Adipose tissue (tissue), 3 donors: ENCODE data around the gene MTHFS. TPM values are rescaled to one million over a fixed set of nuclear protein-coding genes. Genes with fewer than 3 reads are reported as not detected.
A peak's percentile ranks its signal among the peaks of the same experiment; 100 is the strongest.
"Not testable (repeated sequence)": the region's sequence is repeated elsewhere in the genome, so short reads cannot be mapped to it uniquely, and the experiment has no call there.

Experiments
- H3K27ac ChIP-seq: one replicate; pipeline ENCODE4 v1.5.1; 2013; ENCODE audit warnings: low read depth, low read length
- WGBS, 3 donors: extraction: QIAGEN DNeasy Blood & Tissue Kit; methylation state at CpG; one replicate each; pipeline ENCODE4 v1.1.7; 2013; 5-methylcytosine and 5-hydroxymethylcytosine counted together
- polyA plus RNA-seq, 3 donors: library from polyadenylated mRNA; stranded (reverse); fragments of 200-250 nt; gene quantifications; one replicate each; pipeline ENCODE4 v1.2.3, GENCODE V29; 2013
- donor health status: healthy with polysubstance abuse.
- donor health status: Bipolar disorder and iron deficiency.
- donor health status: healthy.

Gene MTHFS
- 10 to 100 TPM; 60.4 to 94.7 (median 86.8) TPM for polyA plus RNA-seq

GRCh38 chr15:79896634-79897379 lies at the start of gene MTHFS:
Gene MTHFS (minus strand): TSS chr15:79897014. CDS start chr15:79896988, 26 bp downstream.
- peak within 1 kb of the TSS; percentile 98 for H3K27ac ChIP-seq
- 0 to 1% (median 1%) methylated on average over 74 to 90 of the region's 90 CpGs for WGBS, 3 donors

- WGBS, 3 donors, result 76 to 85% (median 81%) methylated on average over 7 of the region's 7 CpGs
- H3K27ac ChIP-seq, result no peak overlapping the region
Observed at GRCh38 chr15:79944622-79945021, 47.8 kb upstream of the MTHFS start.

GRCh38 chr15:79943820-79944219 lies 47.0 kb upstream of the MTHFS start:
- WGBS, 3 donors, result 39 to 73% (median 50%) methylated on average over 1 of the region's 1 CpG

GRCh38 chr15:79942741-79943481 lies 46.1 kb upstream of the MTHFS start:
- WGBS, 3 donors, result 83 to 92% (median 91%) methylated on average over 7 of the region's 7 CpGs
- no peak overlapping the region for H3K27ac ChIP-seq

More at GRCh38 chr15:79943820-79944219, 47.0 kb upstream of the MTHFS start:
- no peak overlapping the region for H3K27ac ChIP-seq

GRCh38 chr15:79939399-79939798 lies 42.6 kb upstream of the MTHFS start:
- 87 to 93% (median 89%) methylated on average over 4 of the region's 4 CpGs for WGBS, 3 donors
- H3K27ac ChIP-seq, result no peak overlapping the region

GRCh38 chr15:79938143-79938542 lies 41.3 kb upstream of the MTHFS start:
- WGBS, 3 donors, result 43 to 92% (median 56%) methylated on average over 1 of the region's 1 CpG
- no peak overlapping the region for H3K27ac ChIP-seq

- 45 to 51% (median 49%) methylated on average over 7 of the region's 7 CpGs for WGBS, 3 donors
- not testable (repeated sequence) for H3K27ac ChIP-seq
Observed at GRCh38 chr15:79935556-79936201, 38.9 kb upstream of the MTHFS start.

GRCh38 chr15:79933231-79933630 lies 36.4 kb upstream of the MTHFS start:
- no peak overlapping the region for H3K27ac ChIP-seq
- WGBS, 3 donors, result 56 to 63% (median 62%) methylated on average over 3 of the region's 3 CpGs

- 52 to 74% (median 58%) methylated on average over 5 of the region's 5 CpGs for WGBS, 3 donors
- no peak overlapping the region for H3K27ac ChIP-seq
Observed at GRCh38 chr15:79932447-79932846, 35.6 kb upstream of the MTHFS start.

- WGBS, 3 donors, result 78 to 84% (median 79%) methylated on average over 5 of the region's 5 CpGs
- H3K27ac ChIP-seq, result no peak overlapping the region
Observed at GRCh38 chr15:79930516-79930915, 33.7 kb upstream of the MTHFS start.

GRCh38 chr15:79929412-79929811 lies 32.6 kb upstream of the MTHFS start:
- 78 to 79% (median 78%) methylated on average over 2 of the region's 2 CpGs for WGBS, 3 donors
- H3K27ac ChIP-seq, result no peak overlapping the region

- WGBS, 3 donors, result 97 to 98% (median 98%) methylated on average over 30 to 36 of the region's 36 CpGs
Observed at GRCh38 chr15:79926116-79926515, 29.3 kb upstream of the MTHFS start.

GRCh38 chr15:79924379-79924778 lies 27.6 kb upstream of the MTHFS start:
- H3K27ac ChIP-seq, result no peak overlapping the region
- 86 to 94% (median 91%) methylated on average over 24 of the region's 24 CpGs for WGBS, 3 donors

More at GRCh38 chr15:79926116-79926515, 29.3 kb upstream of the MTHFS start:
- not testable (repeated sequence) for H3K27ac ChIP-seq

GRCh38 chr15:79923515-79924169 lies 26.8 kb upstream of the MTHFS start:
- H3K27ac ChIP-seq, result peak overlapping the region; percentile 88
- 0% methylated on average over 67 to 68 of the region's 68 CpGs for WGBS, 3 donors

GRCh38 chr15:79923079-79923514 lies 26.3 kb upstream of the MTHFS start:
- 0 to 1% (median 0%) methylated on average over 37 to 51 of the region's 51 CpGs for WGBS, 3 donors
- H3K27ac ChIP-seq, result peak overlapping the region; percentile 88

GRCh38 chr15:79922512-79923078 lies 25.8 kb upstream of the MTHFS start:
- WGBS, 3 donors, result 10 to 33% (median 29%) methylated on average over 17 of the region's 17 CpGs
- peak overlapping the region; percentile 66 for H3K27ac ChIP-seq

GRCh38 chr15:79919749-79920511 lies 23.1 kb upstream of the MTHFS start:
- WGBS, 3 donors, result 91 to 98% (median 96%) methylated on average over 12 of the region's 12 CpGs

More at GRCh38 chr15:79919749-79920511, 23.1 kb upstream of the MTHFS start:
- H3K27ac ChIP-seq, result no peak overlapping the region
